Activated CD8-positive, alpha-beta memory T cell treated with anti-CD3 and anti-CD28 coated beads, Interleukin-2, amount 50 U/mL, for 48 hours (primary cell): ENCODE measurements around the gene NR3C1.

Source experiments
- DNase-seq: peaks from one replicate; pipeline ENCODE4 v3.0.0-alpha.2; 2020

NR3C1 gene

GRCh38 chr5:143403593-143404415 lies at the start of gene NR3C1:
Gene NR3C1, minus strand, starts transcription at chr5:143403686. Its CDS starts 2,847 bp downstream, at chr5:143400839.
- peak; percentile 89 for DNase-seq

- no peak for DNase-seq
Measured at GRCh38 chr5:143449772-143450171, 46.3 kb upstream of the NR3C1 start.

- no peak for DNase-seq
Measured at GRCh38 chr5:143448518-143448917, 45.0 kb upstream of the NR3C1 start.

- no peak for DNase-seq
Measured at GRCh38 chr5:143447983-143448382, 44.5 kb upstream of the NR3C1 start.

- DNase-seq: no peak
Measured at GRCh38 chr5:143446535-143447226, 43.2 kb upstream of the NR3C1 start.

GRCh38 chr5:143445776-143446175 lies 42.3 kb upstream of the NR3C1 start:
- no peak for DNase-seq

GRCh38 chr5:143443330-143443729 lies 39.8 kb upstream of the NR3C1 start:
- no peak for DNase-seq

- no peak for DNase-seq
Measured at GRCh38 chr5:143442385-143442784, 38.9 kb upstream of the NR3C1 start.

- DNase-seq: no peak
Measured at GRCh38 chr5:143440448-143441115, 37.1 kb upstream of the NR3C1 start.

- no peak for DNase-seq
Measured at GRCh38 chr5:143437666-143438273, 34.3 kb upstream of the NR3C1 start.

- DNase-seq: no peak
Measured at GRCh38 chr5:143436871-143437270, 33.4 kb upstream of the NR3C1 start.

GRCh38 chr5:143435210-143435657 lies 31.7 kb upstream of the NR3C1 start:
- no peak for DNase-seq

- peak; percentile 68 for DNase-seq
Measured at GRCh38 chr5:143434261-143435209, 31.0 kb upstream of the NR3C1 start.

GRCh38 chr5:143433670-143434069 lies 30.2 kb upstream of the NR3C1 start:
- no peak for DNase-seq

- no peak for DNase-seq
Measured at GRCh38 chr5:143432658-143433239, 29.3 kb upstream of the NR3C1 start.

- peak; percentile 66 for DNase-seq
Measured at GRCh38 chr5:143431789-143432188, 28.3 kb upstream of the NR3C1 start.

GRCh38 chr5:143428738-143429420 lies 25.4 kb upstream of the NR3C1 start:
- DNase-seq: no peak

- no peak for DNase-seq
Measured at GRCh38 chr5:143428155-143428554, 24.7 kb upstream of the NR3C1 start.

GRCh38 chr5:143427122-143427735 lies 23.7 kb upstream of the NR3C1 start:
- no peak for DNase-seq

GRCh38 chr5:143426437-143426991 lies 23.0 kb upstream of the NR3C1 start:
- no peak for DNase-seq
